ENCODE measurements around the gene SURF2. TPM values are rescaled to one million over a fixed set of nuclear protein-coding genes. Genes with fewer than 3 reads are reported as not detected.

Gene SURF2
- total and polyA plus RNA-seq, 2 donors (not counting 3 experiments of a cell fraction or from before 2014, with no cell fraction given), result 10.6 to 14.2 TPM

GRCh38 chr9:133367778-133368177, 11.4 kb downstream of the SURF2 start:
- H3K4me3 ChIP-seq (replicated peaks in 1 of 3; ENCODE audit: insufficient read depth in 1 of 3, low read depth in 1 of 3, low read length in 3 of 3), result no peak overlapping the region
- no peaks in the 10 kb centered on the region for H3K9me1 ChIP-seq (replicated peaks; ENCODE audit: control insufficient read depth, extremely low read depth, insufficient read depth, low read length)
- H3K9me3 ChIP-seq (replicated peaks; ENCODE audit: control insufficient read depth, insufficient read depth, low read length), result no peaks in the 10 kb centered on the region
- FAIRE-seq, result no peak
- H3K79me2 ChIP-seq (ENCODE audit: control insufficient read depth, insufficient read depth, low read length), result peaks cover 80% of the 10 kb centered on the region
- H3K9ac ChIP-seq (replicated peaks; ENCODE audit: extremely low read depth, insufficient read depth, low read length), result no peak overlapping the region
- ChIA-PET CTCF (interaction anchor here (1.1 kb wide), 1 partner anchor 9 kb away, joined by 3 read pairs; the partner anchor contains the start of gene STKLD1), POLR2A (interaction anchor here (1.5 kb wide), 1 partner anchor 17 kb away, joined by 3 read pairs; no protein-coding TSS in a partner anchor)
- H3K27me3 ChIP-seq (ENCODE audit: control insufficient read depth in 2 of 2, insufficient read depth in 2 of 2, low read length in 2 of 2), result no peaks in the 10 kb centered on the region
- intact Hi-C loops (cut with micrococcal nuclease) (no loop called here), dilution Hi-C loops (cut with MboI; ENCODE audit: extremely low pct_ligation_motif_present, low sequenced_read_pairs) (no loop called here)
- H2AFZ ChIP-seq (ENCODE audit: low read depth, low read length), result no peak overlapping the region
- peaks cover 15% of the 10 kb centered on the region for H3K4me1 ChIP-seq (ENCODE audit: control insufficient read depth, extremely low read depth, insufficient read depth, low read length)
- no peak overlapping the region for H3K4me2 ChIP-seq (ENCODE audit: insufficient read depth, low read length)
- DNase-seq (ENCODE audit: low read depth, low spot score), result no peak
- BruUV-seq (replicated peaks), result no TSS peak
- H3K27ac ChIP-seq (ENCODE audit: insufficient read depth, low read depth, low read length), result no peak overlapping the region
- peaks cover 24 to 65% of the 10 kb centered on the region in 2 experiments for H3K36me3 ChIP-seq (ENCODE audit: control insufficient read depth in 2 of 2, extremely low read depth in 1 of 2, insufficient read depth in 2 of 2, low read length in 2 of 2)
- H4K20me1 ChIP-seq (replicated peaks; ENCODE audit: control insufficient read depth, extremely low read depth, insufficient read depth, low read length), result no peaks in the 10 kb centered on the region
- TF ChIP-seq MAX (IDR thresholded peaks at IDR 0.05; ENCODE audit: insufficient read depth, insufficient read length), result no peak

DNA sequence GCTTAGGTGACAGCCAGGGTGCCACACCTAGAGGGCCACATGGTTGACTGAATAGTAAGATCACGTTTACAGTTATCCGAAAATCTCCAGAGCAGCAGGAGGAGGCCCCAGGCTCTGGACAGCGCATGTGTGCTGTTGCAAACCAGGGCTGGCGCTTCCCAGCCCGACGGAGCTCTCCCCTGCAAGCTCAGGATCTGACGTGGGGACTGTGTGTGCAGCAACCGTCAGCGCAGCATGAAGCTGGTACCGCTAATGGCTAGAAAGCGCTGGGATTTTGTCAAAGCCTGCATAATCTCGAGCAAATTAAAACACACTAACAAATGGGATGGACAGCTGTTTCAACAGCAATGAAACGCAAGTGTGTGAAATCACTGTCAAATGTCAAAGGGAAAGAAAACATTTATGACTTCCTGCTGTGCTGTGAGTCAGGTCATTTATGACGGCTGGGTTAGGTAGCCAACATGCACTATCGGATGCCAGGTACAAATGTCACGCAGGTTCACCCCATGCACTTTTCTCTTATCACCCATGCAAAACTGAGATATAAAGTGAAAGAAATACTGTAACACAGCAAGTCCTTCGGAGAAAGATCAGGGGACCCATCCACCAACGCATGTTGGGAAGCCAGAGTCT, 12.0 kb downstream of the SURF2 start:
- ChIA-PET CTCF (interaction anchor here (1.0 to 1.1 kb wide), 2 partner anchors 8 to 20 kb away, joined by 3 read pairs; partner anchors contain the start of genes MED22, RPL7A and STKLD1), POLR2A (interaction anchor here (1.5 kb wide), 1 partner anchor 18 kb away, joined by 3 read pairs; no protein-coding TSS in a partner anchor)
- no peaks in the 10 kb centered on the region for H3K9me1 ChIP-seq (replicated peaks; ENCODE audit: control insufficient read depth, extremely low read depth, insufficient read depth, low read length)
- DNase-seq (ENCODE audit: low read depth, low spot score) (peak; percentile 29), FAIRE-seq (peak; percentile 87)
- peak overlapping the region; percentile 9 for H3K4me2 ChIP-seq (ENCODE audit: insufficient read depth, low read length)
- peaks cover 21 to 63% of the 10 kb centered on the region in 2 experiments for H3K36me3 ChIP-seq (ENCODE audit: control insufficient read depth in 2 of 2, extremely low read depth in 1 of 2, insufficient read depth in 2 of 2, low read length in 2 of 2)
- H3K9ac ChIP-seq (replicated peaks; ENCODE audit: extremely low read depth, insufficient read depth, low read length), result no peak overlapping the region
- H3K4me1 ChIP-seq (ENCODE audit: control insufficient read depth, extremely low read depth, insufficient read depth, low read length), result peaks cover 15% of the 10 kb centered on the region
- no peak overlapping the region for H3K4me3 ChIP-seq (replicated peaks in 1 of 3; ENCODE audit: insufficient read depth in 1 of 3, low read depth in 1 of 3, low read length in 3 of 3)
- no peaks in the 10 kb centered on the region for H4K20me1 ChIP-seq (replicated peaks; ENCODE audit: control insufficient read depth, extremely low read depth, insufficient read depth, low read length)
- intact Hi-C loops (cut with micrococcal nuclease) (no loop called here), dilution Hi-C loops (cut with MboI; ENCODE audit: extremely low pct_ligation_motif_present, low sequenced_read_pairs) (no loop called here)
- peaks cover 86% of the 10 kb centered on the region for H3K79me2 ChIP-seq (ENCODE audit: control insufficient read depth, insufficient read depth, low read length)
- no peak for TF ChIP-seq POLR2AphosphoS5 (IDR thresholded peaks at IDR 0.05; ENCODE audit: insufficient read depth, low read depth, low read length)
- TF ChIP-seq JUN (IDR thresholded peaks at IDR 0.05; ENCODE audit: borderline replicate concordance, insufficient read depth, insufficient read length, low read depth), result peak; percentile 7
- H3K27me3 ChIP-seq (ENCODE audit: control insufficient read depth in 2 of 2, insufficient read depth in 2 of 2, low read length in 2 of 2), result no peaks in the 10 kb centered on the region
- no TSS peak for BruUV-seq (replicated peaks)
- H2AFZ ChIP-seq (ENCODE audit: low read depth, low read length), result no peak overlapping the region
- H3K27ac ChIP-seq (ENCODE audit: insufficient read depth, low read depth, low read length), result peak overlapping the region; percentile 1
- no peaks in the 10 kb centered on the region for H3K9me3 ChIP-seq (replicated peaks; ENCODE audit: control insufficient read depth, insufficient read depth, low read length)
